Measurements from ENCODE around the gene BAIAP2L1.
"Not testable (repeated sequence)": the region's sequence is repeated elsewhere in the genome, so short reads cannot be mapped to it uniquely, and the experiment has no call there.

The BAIAP2L1 gene

GRCh38 chr7:98399462-98399861 lies 1.4 kb downstream of the BAIAP2L1 start:
- 73 to 77% methylated on average over 3 to 4 of the region's 7 CpGs for WGBS, 2 experiments
- Histone ChIP-seq H3K9me3 (ENCODE audit: control insufficient read depth, low read length) (no peaks in the 10 kb centered on the region), H3K27me3 (ENCODE audit: control insufficient read depth, insufficient read depth, low read length, poor library complexity, severe bottlenecking) (no peaks in the 10 kb centered on the region), H3K27ac (ENCODE audit: insufficient read depth, low read depth, low read length, poor library complexity, severe bottlenecking) (no peak overlapping the region), H3K4me1 (ENCODE audit: control insufficient read depth, insufficient read depth, low read length) (no peaks in the 10 kb centered on the region), H3K36me3 (ENCODE audit: control insufficient read depth, insufficient read depth, low read length) (no peaks in the 10 kb centered on the region), H3K4me3 (ENCODE audit: insufficient read depth, low read depth, low read length) (peak overlapping the region; percentile 27)

- WGBS, 2 experiments: 83 to 86% methylated on average over 18 to 20 of the region's 20 CpGs
- Histone ChIP-seq H3K36me3 (ENCODE audit: control insufficient read depth, insufficient read depth, low read length) (no peaks in the 10 kb centered on the region), H3K4me1 (ENCODE audit: control insufficient read depth, insufficient read depth, low read length) (no peaks in the 10 kb centered on the region), H3K9me3 (ENCODE audit: control insufficient read depth, low read length) (no peaks in the 10 kb centered on the region), H3K4me3 (ENCODE audit: insufficient read depth, low read depth, low read length) (no peak overlapping the region), H3K27me3 (ENCODE audit: control insufficient read depth, insufficient read depth, low read length, poor library complexity, severe bottlenecking) (no peaks in the 10 kb centered on the region), H3K27ac (ENCODE audit: insufficient read depth, low read depth, low read length, poor library complexity, severe bottlenecking) (no peak overlapping the region)
Measured at GRCh38 chr7:98398567-98399372, 2.1 kb downstream of the BAIAP2L1 start.

- H3K4me3 ChIP-seq (ENCODE audit: insufficient read depth, low read depth, low read length): no peak overlapping the region
- no peak overlapping the region for H3K27ac ChIP-seq (ENCODE audit: insufficient read depth, low read depth, low read length, poor library complexity, severe bottlenecking)
- H3K36me3 ChIP-seq (ENCODE audit: control insufficient read depth, insufficient read depth, low read length): no peaks in the 10 kb centered on the region
- 97 to 100% methylated on average over 2 of the region's 2 CpGs for WGBS, 2 experiments
- no peaks in the 10 kb centered on the region for H3K9me3 ChIP-seq (ENCODE audit: control insufficient read depth, low read length)
- H3K27me3 ChIP-seq (ENCODE audit: control insufficient read depth, insufficient read depth, low read length, poor library complexity, severe bottlenecking): no peaks in the 10 kb centered on the region
- H3K4me1 ChIP-seq (ENCODE audit: control insufficient read depth, insufficient read depth, low read length): no peaks in the 10 kb centered on the region
Measured at GRCh38 chr7:98396768-98397167, 4.1 kb downstream of the BAIAP2L1 start.

- 95 to 97% methylated on average over 3 of the region's 3 CpGs for WGBS, 2 experiments
- Histone ChIP-seq H3K27ac (ENCODE audit: insufficient read depth, low read depth, low read length, poor library complexity, severe bottlenecking) (no peak overlapping the region), H3K4me1 (ENCODE audit: control insufficient read depth, insufficient read depth, low read length) (no peaks in the 10 kb centered on the region), H3K27me3 (ENCODE audit: control insufficient read depth, insufficient read depth, low read length, poor library complexity, severe bottlenecking) (no peaks in the 10 kb centered on the region), H3K36me3 (ENCODE audit: control insufficient read depth, insufficient read depth, low read length) (no peaks in the 10 kb centered on the region), H3K9me3 (ENCODE audit: control insufficient read depth, low read length) (no peaks in the 10 kb centered on the region), H3K4me3 (ENCODE audit: insufficient read depth, low read depth, low read length) (no peak overlapping the region)
Measured at GRCh38 chr7:98395951-98396350, 4.9 kb downstream of the BAIAP2L1 start.

- Histone ChIP-seq H3K4me3 (ENCODE audit: insufficient read depth, low read depth, low read length) (no peak overlapping the region), H3K36me3 (ENCODE audit: control insufficient read depth, insufficient read depth, low read length) (no peaks in the 10 kb centered on the region), H3K27me3 (ENCODE audit: control insufficient read depth, insufficient read depth, low read length, poor library complexity, severe bottlenecking) (no peaks in the 10 kb centered on the region), H3K27ac (ENCODE audit: insufficient read depth, low read depth, low read length, poor library complexity, severe bottlenecking) (no peak overlapping the region), H3K9me3 (ENCODE audit: control insufficient read depth, low read length) (no peaks in the 10 kb centered on the region), H3K4me1 (ENCODE audit: control insufficient read depth, insufficient read depth, low read length) (no peaks in the 10 kb centered on the region)
- 90 to 95% methylated on average over 3 to 4 of the region's 4 CpGs for WGBS, 2 experiments
Measured at GRCh38 chr7:98395481-98395880, 5.4 kb downstream of the BAIAP2L1 start.

GRCh38 chr7:98394377-98394836 lies 6.5 kb downstream of the BAIAP2L1 start:
- Histone ChIP-seq H3K36me3 (ENCODE audit: control insufficient read depth, insufficient read depth, low read length) (no peaks in the 10 kb centered on the region), H3K27ac (ENCODE audit: insufficient read depth, low read depth, low read length, poor library complexity, severe bottlenecking) (no peak overlapping the region), H3K9me3 (ENCODE audit: control insufficient read depth, low read length) (no peaks in the 10 kb centered on the region), H3K4me1 (ENCODE audit: control insufficient read depth, insufficient read depth, low read length) (no peaks in the 10 kb centered on the region), H3K27me3 (ENCODE audit: control insufficient read depth, insufficient read depth, low read length, poor library complexity, severe bottlenecking) (no peaks in the 10 kb centered on the region), H3K4me3 (ENCODE audit: insufficient read depth, low read depth, low read length) (no peak overlapping the region)
- WGBS, 2 experiments: 93 to 95% methylated on average over 5 of the region's 5 CpGs

GRCh38 chr7:98387544-98388226 lies 13.2 kb downstream of the BAIAP2L1 start:
- H3K36me3 ChIP-seq (ENCODE audit: control insufficient read depth, insufficient read depth, low read length): no peaks in the 10 kb centered on the region
- H3K4me3 ChIP-seq (ENCODE audit: insufficient read depth, low read depth, low read length): no peak overlapping the region
- H3K27ac ChIP-seq (ENCODE audit: insufficient read depth, low read depth, low read length, poor library complexity, severe bottlenecking): no peak overlapping the region
- H3K4me1 ChIP-seq (ENCODE audit: control insufficient read depth, insufficient read depth, low read length): no peaks in the 10 kb centered on the region
- no peaks in the 10 kb centered on the region for H3K27me3 ChIP-seq (ENCODE audit: control insufficient read depth, insufficient read depth, low read length, poor library complexity, severe bottlenecking)
- no peaks in the 10 kb centered on the region for H3K9me3 ChIP-seq (ENCODE audit: control insufficient read depth, low read length)
- WGBS, 2 experiments: 95 to 97% methylated on average over 9 of the region's 9 CpGs

- no peaks in the 10 kb centered on the region for H3K9me3 ChIP-seq (ENCODE audit: control insufficient read depth, low read length)
- H3K27ac ChIP-seq (ENCODE audit: insufficient read depth, low read depth, low read length, poor library complexity, severe bottlenecking): no peak overlapping the region
- 93 to 95% methylated on average over 8 of the region's 8 CpGs for WGBS, 2 experiments
- no peaks in the 10 kb centered on the region for H3K4me1 ChIP-seq (ENCODE audit: control insufficient read depth, insufficient read depth, low read length)
- no peaks in the 10 kb centered on the region for H3K27me3 ChIP-seq (ENCODE audit: control insufficient read depth, insufficient read depth, low read length, poor library complexity, severe bottlenecking)
- no peaks in the 10 kb centered on the region for H3K36me3 ChIP-seq (ENCODE audit: control insufficient read depth, insufficient read depth, low read length)
- no peak overlapping the region for H3K4me3 ChIP-seq (ENCODE audit: insufficient read depth, low read depth, low read length)
Measured at GRCh38 chr7:98387131-98387530, 13.8 kb downstream of the BAIAP2L1 start.

GRCh38 chr7:98385532-98385931 lies 15.4 kb downstream of the BAIAP2L1 start:
- not testable (repeated sequence) for H3K27ac ChIP-seq (ENCODE audit: insufficient read depth, low read depth, low read length, poor library complexity, severe bottlenecking); H3K4me3 ChIP-seq (ENCODE audit: insufficient read depth, low read depth, low read length); H3K36me3 ChIP-seq (ENCODE audit: control insufficient read depth, insufficient read depth, low read length); H3K27me3 ChIP-seq (ENCODE audit: control insufficient read depth, insufficient read depth, low read length, poor library complexity, severe bottlenecking); H3K9me3 ChIP-seq (ENCODE audit: control insufficient read depth, low read length); H3K4me1 ChIP-seq (ENCODE audit: control insufficient read depth, insufficient read depth, low read length)
- WGBS, 2 experiments: 93% methylated on average over 3 of the region's 5 CpGs

GRCh38 chr7:98378210-98378819 lies 22.6 kb downstream of the BAIAP2L1 start:
- no peaks in the 10 kb centered on the region for H3K4me1 ChIP-seq (ENCODE audit: control insufficient read depth, insufficient read depth, low read length)
- WGBS, 2 experiments: 83 to 84% methylated on average over 9 of the region's 9 CpGs
- no peaks in the 10 kb centered on the region for H3K9me3 ChIP-seq (ENCODE audit: control insufficient read depth, low read length)
- no peak overlapping the region for H3K27ac ChIP-seq (ENCODE audit: insufficient read depth, low read depth, low read length, poor library complexity, severe bottlenecking)
- no peaks in the 10 kb centered on the region for H3K36me3 ChIP-seq (ENCODE audit: control insufficient read depth, insufficient read depth, low read length)
- H3K4me3 ChIP-seq (ENCODE audit: insufficient read depth, low read depth, low read length): no peak overlapping the region
- H3K27me3 ChIP-seq (ENCODE audit: control insufficient read depth, insufficient read depth, low read length, poor library complexity, severe bottlenecking): no peaks in the 10 kb centered on the region
